GM13977 (cell line): ENCODE measurements around the gene SIGLEC1.

Source experiments
- DNase-seq: peaks from one replicate; pipeline ENCODE4 v3.0.0; 2012; ENCODE audit warnings: low spot score
- in situ Hi-C: fragments of 300-500 bp; cut with MboI; formaldehyde crosslinking; loops from one replicate; pipeline ENCODE4 v1.12.0; 2022; ENCODE audit warnings: low sequenced_read_pairs, low pct_unique_long_range_greater_than_20kb, mixed read lengths, inconsistent platforms; ENCODE audit not compliant: unreplicated experiment
- TF ChIP-seq, protein P1 (sequence below): IDR thresholded peaks from 2 replicates; pipeline ENCODE4 v1.5.1; 2012; ENCODE audit warnings: mild to moderate bottlenecking, control low read depth; ENCODE audit not compliant: insufficient read depth; ENCODE audit errors: extremely low read depth, missing control alignments

SIGLEC1 gene

DNA sequence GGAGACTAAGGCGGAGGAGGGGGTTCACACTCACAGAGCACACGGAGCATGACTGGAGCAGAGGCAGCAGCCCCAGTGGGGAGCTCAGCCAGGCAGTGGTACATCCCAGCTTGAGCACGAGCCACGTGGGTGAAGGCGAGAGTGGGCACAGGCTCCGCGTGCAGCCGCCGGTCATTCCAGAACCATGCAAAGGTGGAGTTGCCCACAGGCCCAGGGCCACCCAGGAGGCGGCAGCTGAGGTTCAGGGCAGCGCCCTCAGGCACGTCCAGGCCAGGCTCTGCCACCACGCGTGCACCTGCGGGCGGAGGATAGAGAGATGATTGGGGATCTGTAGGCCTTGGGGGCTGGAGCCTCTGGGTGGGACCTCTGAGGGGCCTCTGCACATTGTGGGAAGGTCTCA, 21.1 kb downstream of the SIGLEC1 start:
- in situ Hi-C loops, result no loop called here
- DNase-seq, result no peak
- TF ChIP-seq, protein P1, sequence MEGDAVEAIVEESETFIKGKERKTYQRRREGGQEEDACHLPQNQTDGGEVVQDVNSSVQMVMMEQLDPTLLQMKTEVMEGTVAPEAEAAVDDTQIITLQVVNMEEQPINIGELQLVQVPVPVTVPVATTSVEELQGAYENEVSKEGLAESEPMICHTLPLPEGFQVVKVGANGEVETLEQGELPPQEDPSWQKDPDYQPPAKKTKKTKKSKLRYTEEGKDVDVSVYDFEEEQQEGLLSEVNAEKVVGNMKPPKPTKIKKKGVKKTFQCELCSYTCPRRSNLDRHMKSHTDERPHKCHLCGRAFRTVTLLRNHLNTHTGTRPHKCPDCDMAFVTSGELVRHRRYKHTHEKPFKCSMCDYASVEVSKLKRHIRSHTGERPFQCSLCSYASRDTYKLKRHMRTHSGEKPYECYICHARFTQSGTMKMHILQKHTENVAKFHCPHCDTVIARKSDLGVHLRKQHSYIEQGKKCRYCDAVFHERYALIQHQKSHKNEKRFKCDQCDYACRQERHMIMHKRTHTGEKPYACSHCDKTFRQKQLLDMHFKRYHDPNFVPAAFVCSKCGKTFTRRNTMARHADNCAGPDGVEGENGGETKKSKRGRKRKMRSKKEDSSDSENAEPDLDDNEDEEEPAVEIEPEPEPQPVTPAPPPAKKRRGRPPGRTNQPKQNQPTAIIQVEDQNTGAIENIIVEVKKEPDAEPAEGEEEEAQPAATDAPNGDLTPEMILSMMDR, result no peak

DNA sequence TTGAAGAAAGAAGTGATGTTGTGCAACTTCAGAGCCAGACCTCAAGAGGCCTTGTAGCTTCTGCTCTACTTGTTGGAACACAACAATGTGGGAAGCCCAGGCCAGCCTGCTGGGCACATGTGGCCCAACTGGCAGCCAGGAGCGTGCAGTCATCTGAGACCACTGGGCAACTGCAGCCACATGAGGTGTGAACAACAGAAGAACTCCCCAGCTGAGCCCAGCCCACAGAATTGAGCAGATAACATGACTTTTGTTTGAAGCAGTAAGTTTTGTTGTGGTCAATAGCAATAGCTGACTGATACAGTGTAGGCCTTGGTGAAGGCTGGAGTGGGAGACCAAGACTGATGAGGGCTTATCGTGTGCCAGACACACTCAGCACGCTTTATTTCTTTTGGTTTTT, 22.0 kb downstream of the SIGLEC1 start:
- in situ Hi-C loops, result no loop called here

DNA sequence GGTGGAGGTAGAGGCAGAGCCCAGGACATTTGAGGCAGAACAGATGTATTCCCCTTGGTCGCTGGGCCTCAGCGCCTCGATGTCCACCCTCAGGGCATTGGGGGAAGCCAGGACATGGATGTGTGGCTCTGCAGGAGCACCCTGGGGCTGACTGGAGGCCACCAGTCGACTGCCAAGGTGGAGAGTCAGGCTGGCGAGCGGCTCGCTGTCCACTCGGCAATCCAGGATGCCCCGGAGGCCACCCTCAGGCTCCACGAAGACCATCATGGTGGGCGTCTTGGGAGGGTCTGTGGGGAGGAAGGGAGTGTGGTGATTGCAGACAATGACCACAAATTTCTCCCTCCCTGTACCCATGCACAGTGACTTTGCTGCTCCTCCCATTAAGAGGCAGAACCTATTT, 22.4 kb downstream of the SIGLEC1 start:
- TF ChIP-seq, protein P1, result no peak
- in situ Hi-C loops, result no loop called here
- DNase-seq, result no peak

More for the DNA sequence above, 22.0 kb downstream of the SIGLEC1 start:
- no peak for DNase-seq
- TF ChIP-seq, protein P1, result no peak

DNA sequence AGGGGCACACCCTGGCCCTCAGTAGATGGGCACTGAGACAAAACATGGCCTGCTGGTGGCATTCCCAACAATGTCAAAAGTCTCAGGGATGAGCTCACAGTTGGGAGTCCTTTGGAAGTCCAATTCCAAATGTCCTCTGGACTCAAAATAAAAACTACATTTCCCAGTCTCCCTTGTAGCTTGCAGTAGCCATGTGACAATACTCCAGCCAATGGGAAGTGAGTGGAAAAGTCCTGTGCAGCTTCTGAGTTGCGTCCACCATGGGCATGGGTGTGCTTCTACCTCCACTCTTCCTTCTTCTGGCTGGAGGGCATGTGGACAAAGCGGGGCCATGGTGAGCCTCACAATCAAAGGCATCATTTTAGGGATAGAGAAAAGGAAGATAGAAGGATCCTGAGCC, 24.7 kb downstream of the SIGLEC1 start:
- TF ChIP-seq, protein P1, result no peak
- in situ Hi-C loops, result no loop called here

DNA sequence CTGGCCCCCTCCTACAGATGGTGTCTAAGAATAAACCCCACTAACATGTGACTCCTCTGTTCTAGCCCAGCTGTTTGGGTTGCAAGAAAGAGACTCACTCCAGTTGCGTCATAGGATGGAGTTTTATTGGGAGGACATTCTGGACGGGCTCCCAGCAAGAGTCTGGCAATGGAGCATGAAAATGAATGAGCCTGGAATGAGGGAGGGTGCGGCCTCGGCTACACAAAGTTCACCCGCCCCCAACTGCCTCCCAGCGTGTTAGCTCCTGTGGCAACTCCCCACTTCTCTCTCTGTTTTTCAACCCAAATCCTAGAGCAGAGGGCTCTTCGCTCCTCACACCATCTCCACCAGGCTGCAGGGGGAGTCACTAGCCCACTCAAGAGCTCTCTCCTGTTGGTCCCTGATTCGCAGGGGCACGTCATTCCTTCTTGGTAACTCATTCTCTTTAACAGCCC, 25.5 kb downstream of the SIGLEC1 start:
- in situ Hi-C loops, result no loop called here
- TF ChIP-seq, protein P1, result no peak
- no peak for DNase-seq

More for the DNA sequence above, 24.7 kb downstream of the SIGLEC1 start:
- no peak for DNase-seq

DNA sequence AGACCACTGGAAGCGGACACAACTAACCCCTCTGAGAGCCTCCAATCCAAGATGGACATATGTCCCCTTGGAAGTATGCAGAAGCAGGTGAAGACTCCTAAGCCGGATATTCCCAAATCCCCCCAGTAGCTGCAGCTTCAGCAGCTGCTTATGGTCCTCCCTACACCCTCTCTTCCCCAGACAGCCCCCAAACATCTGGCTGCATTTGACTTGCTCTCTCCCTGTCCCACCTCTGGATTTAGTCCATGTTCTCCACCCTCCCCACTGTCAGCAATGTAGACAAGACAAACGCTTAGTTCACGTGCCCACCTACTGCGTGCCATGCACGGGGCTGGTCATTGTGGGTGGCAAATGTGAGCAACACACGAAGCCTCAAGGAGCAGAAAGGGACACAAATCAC, 26.0 kb downstream of the SIGLEC1 start:
- in situ Hi-C loops, result no loop called here
- TF ChIP-seq, protein P1, result no peak
- no peak for DNase-seq

DNA sequence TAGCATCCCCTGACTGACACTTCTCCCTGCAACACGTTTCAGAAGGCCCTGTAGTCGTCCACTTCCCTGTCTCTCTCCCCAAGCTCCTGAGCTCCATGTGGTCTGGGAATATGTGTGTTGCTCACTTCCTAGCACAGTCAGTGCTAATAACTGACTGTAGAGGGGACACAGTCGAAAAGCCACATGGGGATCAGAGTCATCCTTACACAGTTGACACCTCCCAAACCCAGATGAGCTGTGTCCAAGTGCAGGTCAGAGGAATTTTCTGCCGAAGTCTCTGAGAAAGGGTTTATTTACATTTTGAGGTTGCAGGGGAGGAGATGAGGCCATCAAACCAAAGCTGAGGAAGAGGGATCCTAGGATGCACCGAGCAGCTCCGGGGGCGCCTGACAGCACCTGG, 27.1 kb downstream of the SIGLEC1 start:
- TF ChIP-seq, protein P1, result no peak
- in situ Hi-C loops, result no loop called here
- no peak for DNase-seq
